ENCODE measurements around the gene TTC24.
"Not testable (repeated sequence)": the region's sequence is repeated elsewhere in the genome, so short reads cannot be mapped to it uniquely, and the experiment has no call there.

The TTC24 gene

DNA sequence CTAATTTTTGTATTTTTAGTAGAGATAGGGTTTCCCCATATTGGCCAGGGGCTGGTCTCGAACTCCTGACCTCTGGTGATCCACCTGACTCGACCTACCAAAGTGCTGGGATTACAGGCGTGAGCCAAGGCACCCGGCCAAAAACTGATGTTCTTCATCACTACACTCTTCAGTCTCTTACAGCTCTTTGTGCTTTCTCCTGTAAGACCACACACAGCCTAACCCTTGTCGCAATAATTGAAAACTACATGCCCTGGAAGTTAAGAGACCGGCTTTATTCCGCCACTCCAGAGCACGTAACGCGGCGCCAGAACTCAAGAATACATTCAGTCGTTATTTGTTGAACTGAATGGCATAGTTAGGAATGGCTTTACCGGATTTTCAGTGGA lies 21.2 kb downstream of the TTC24 start:
- TF ChIP-seq, protein P1, sequence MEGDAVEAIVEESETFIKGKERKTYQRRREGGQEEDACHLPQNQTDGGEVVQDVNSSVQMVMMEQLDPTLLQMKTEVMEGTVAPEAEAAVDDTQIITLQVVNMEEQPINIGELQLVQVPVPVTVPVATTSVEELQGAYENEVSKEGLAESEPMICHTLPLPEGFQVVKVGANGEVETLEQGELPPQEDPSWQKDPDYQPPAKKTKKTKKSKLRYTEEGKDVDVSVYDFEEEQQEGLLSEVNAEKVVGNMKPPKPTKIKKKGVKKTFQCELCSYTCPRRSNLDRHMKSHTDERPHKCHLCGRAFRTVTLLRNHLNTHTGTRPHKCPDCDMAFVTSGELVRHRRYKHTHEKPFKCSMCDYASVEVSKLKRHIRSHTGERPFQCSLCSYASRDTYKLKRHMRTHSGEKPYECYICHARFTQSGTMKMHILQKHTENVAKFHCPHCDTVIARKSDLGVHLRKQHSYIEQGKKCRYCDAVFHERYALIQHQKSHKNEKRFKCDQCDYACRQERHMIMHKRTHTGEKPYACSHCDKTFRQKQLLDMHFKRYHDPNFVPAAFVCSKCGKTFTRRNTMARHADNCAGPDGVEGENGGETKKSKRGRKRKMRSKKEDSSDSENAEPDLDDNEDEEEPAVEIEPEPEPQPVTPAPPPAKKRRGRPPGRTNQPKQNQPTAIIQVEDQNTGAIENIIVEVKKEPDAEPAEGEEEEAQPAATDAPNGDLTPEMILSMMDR (IDR thresholded peaks at IDR 0.05; ENCODE audit: control insufficient read depth, insufficient read depth, low read depth, low read length, missing control alignments), result no peak
- H3K4me3 ChIP-seq (ENCODE audit: control insufficient read depth, low read depth, low read length), result peak overlapping the region; percentile 60
- DNase-seq (ENCODE audit: low read depth), result no peak

DNA sequence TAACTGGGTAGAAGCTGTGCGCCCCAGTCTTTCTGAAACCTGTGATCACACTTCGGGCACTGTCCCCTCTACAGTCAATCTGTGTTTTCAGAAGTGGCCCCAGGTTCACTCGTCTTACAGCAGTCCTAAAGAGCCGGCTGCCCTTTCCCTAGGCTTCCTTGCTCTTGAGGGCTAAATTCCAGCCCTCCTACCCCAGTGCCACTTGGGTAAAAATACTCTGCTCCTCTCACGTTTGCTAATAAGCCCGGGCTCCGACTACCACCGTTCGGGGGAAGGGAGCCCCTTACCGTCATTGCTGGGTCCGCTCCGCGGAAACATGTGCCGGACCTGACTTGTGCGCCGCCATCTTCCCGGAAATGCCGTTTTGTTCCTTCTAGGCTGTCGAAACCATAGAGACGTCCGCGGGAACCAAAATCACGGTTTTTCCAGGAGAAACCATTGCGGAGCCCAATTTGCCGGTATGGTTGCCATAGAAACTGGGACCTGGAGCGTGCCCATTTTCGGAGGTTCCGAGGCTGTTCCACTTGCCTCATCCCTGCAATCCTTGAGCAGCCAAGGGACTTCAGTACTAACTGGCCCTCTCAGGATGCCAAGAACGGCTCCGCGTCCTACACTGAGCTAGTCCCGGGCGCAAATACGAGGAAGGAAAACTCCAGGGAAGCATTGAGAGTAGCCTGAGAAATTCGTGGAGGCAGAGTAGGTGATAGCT lies 21.8 kb downstream of the TTC24 start, which contains the start of gene GPATCH4:
Gene GPATCH4, minus strand, starts transcription at position 358 of the 709 bp plus-strand sequence.
- DNase-seq (ENCODE audit: low read depth), result peak; percentile 76
- peak within 1 kb of the TSS; percentile 60 for H3K4me3 ChIP-seq (ENCODE audit: control insufficient read depth, low read depth, low read length)
- TF ChIP-seq, protein P1 (IDR thresholded peaks at IDR 0.05; ENCODE audit: control insufficient read depth, insufficient read depth, low read depth, low read length, missing control alignments), result no peak

DNA sequence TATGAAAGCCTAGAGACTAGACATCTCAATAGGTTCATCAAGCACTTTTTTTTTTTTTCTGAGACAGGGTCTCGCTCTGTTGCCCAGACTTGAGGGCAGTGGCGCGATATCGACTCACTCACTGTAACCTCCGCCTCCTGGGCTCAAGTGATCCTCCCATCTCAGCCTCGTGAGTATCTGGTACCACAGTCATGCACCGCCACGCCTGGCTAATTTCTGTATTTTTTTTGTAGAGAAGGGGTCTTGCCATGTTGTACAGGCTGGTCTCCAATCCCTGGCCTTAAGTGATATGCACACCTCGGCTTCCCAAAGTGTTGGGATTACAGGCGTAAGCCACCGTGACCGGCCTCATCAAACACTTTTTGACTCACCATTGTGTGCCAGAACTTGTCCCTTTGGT lies 22.4 kb downstream of the TTC24 start:
- TF ChIP-seq, protein P1 (IDR thresholded peaks at IDR 0.05; ENCODE audit: control insufficient read depth, insufficient read depth, low read depth, low read length, missing control alignments), result no peak
- peak overlapping the region; percentile 60 for H3K4me3 ChIP-seq (ENCODE audit: control insufficient read depth, low read depth, low read length)
- no peak for DNase-seq (ENCODE audit: low read depth)

DNA sequence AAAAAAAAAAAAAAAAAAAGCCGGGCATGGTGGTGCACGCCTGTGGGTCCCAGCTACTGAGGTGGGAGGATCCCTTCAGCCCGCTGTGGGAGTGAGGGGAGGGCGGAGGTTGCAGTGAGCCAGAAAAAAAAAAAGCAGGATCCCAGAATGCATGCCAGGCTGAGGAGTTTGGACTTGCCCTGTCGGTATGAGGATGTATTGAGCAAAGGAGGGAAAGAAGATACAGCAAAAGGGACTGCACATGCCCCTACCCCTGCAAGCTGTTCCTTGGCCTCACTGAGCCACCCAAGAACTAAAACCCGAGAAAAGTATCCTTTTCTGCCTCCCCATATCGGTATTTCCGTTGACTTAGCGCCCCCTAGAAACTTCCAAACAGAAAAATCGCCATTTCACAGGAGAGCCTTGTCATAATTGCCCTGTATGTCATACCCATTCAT lies 23.1 kb downstream of the TTC24 start:
- TF ChIP-seq, protein P1 (IDR thresholded peaks at IDR 0.05; ENCODE audit: control insufficient read depth, insufficient read depth, low read depth, low read length, missing control alignments), result peak; percentile 39
- DNase-seq (ENCODE audit: low read depth), result no peak
- no peak overlapping the region for H3K4me3 ChIP-seq (ENCODE audit: control insufficient read depth, low read depth, low read length)

DNA sequence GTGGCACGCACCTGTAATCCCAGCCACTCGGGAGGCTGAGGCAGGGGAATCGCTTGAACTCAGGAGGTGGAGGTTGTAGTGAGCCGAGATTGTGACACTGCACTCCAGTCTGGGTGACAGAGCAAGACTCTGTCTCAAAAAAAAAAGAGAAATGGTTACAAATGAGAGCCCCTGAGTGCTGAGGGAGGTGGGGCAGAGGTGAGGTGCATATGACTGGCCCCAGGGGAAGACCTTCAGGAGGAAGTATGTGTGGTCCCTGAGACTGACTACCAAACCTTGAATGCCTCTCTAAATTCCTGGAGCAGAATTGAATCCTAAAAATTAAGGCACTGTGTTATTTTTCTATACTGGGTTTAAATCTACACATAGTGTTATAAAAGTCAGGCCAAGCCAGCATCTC lies 27.8 kb downstream of the TTC24 start:
- H3K4me3 ChIP-seq (ENCODE audit: control insufficient read depth, low read depth, low read length), result not testable (repeated sequence)

DNA sequence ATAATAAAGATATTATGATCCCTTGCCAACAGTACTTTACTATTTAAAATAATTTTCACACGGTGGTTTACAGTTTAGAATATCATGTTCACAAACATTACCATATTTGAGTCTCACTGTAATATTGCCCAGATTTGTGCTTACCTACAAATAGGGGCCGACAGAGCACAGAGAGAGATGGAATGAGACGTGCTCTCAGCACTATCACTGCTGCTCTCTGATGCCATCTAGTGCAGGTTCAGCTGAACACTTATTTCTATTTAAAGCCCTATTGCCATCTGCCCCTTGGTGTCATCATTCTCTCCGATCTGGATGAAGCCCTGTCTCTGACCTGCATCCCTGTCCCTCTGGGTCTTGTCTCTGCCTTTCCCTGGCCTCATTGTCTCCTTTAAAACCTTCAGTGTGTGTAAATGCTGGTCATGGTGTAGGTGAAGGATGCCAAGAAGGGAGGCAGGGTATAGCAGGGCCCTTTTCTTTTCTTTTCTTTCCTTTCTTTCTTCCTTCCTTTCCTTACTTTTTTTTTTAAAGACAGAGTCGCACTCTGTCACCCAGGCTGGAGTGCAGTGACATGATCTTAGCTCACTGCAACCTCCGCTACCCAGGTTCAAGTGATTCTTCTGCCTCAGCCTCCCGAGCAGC lies 28.6 kb downstream of the TTC24 start:
- TF ChIP-seq, protein P1 (IDR thresholded peaks at IDR 0.05; ENCODE audit: control insufficient read depth, insufficient read depth, low read depth, low read length, missing control alignments), result peak; percentile 85
- no peak overlapping the region for H3K4me3 ChIP-seq (ENCODE audit: control insufficient read depth, low read depth, low read length)
- DNase-seq (ENCODE audit: low read depth), result peak; percentile 34

More for the DNA sequence above, 27.8 kb downstream of the TTC24 start:
- DNase-seq (ENCODE audit: low read depth), result not testable (repeated sequence)

DNA sequence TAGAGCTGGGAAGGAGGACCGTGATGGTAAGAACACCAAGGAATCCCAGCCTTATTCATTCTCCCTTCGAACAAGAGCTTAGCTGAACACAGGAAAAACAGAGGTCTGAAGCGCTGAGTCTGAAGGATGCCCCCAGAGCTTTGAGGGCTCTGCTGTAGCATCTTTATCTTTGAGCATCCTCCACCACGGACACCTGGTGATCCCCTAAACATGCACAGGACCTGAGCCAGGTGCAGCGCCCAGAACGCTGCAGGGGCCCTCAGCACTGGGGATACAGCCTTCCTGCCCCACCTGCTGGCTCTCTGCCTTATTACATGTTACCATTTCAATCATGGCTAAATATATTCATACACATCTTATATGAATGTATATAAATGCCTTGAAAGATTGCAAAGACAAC lies 29.5 kb downstream of the TTC24 start:
- no peak for DNase-seq (ENCODE audit: low read depth)
- TF ChIP-seq, protein P1 (IDR thresholded peaks at IDR 0.05; ENCODE audit: control insufficient read depth, insufficient read depth, low read depth, low read length, missing control alignments), result peak; percentile 55

DNA sequence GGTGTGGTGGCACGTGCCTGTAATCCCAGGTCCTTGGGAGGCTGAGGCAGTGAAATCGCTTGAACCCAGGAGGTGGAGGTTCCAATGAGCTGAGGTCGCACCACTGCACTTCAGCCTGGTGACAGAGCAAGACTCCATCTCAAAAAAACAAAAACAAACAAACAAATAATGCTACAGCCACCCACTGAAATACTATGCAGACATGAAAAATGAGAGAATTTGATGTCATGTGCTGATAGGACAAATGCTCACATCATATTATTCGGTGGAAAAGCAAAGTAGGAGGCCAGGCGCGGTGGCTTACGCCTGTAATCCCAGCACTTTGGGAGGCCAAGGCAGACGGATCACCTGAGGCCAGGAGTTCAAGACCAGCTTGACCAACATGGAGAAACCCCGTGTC lies 30.5 kb downstream of the TTC24 start:
- not testable (repeated sequence) for H3K4me3 ChIP-seq (ENCODE audit: control insufficient read depth, low read depth, low read length); DNase-seq (ENCODE audit: low read depth)

More for the DNA sequence above, 29.5 kb downstream of the TTC24 start:
- H3K4me3 ChIP-seq (ENCODE audit: control insufficient read depth, low read depth, low read length), result no peak overlapping the region
